GM21825 (cell line): ENCODE data around the gene SPAAR.
"Not testable (repeated sequence)": the region's sequence is repeated elsewhere in the genome, so short reads cannot be mapped to it uniquely, and the experiment has no call there.

Experiments used
- ATAC-seq: cut with Tn5 transposase; IDR thresholded peaks from one replicate; pipeline ENCODE4 v1.9.1; 2021; ENCODE audit warnings: mild to moderate bottlenecking, moderate library complexity; ENCODE audit not compliant: unreplicated experiment

SPAAR gene

GRCh38 chr9:35903049-35903448, 6.2 kb upstream of the SPAAR start:
- ATAC-seq = no peak

GRCh38 chr9:35904338-35904737, 5.0 kb upstream of the SPAAR start:
- ATAC-seq = no peak

GRCh38 chr9:35905051-35905781, 4.1 kb upstream of the SPAAR start:
- no peak for ATAC-seq

- ATAC-seq = no peak
These were observed 3.2 kb upstream of the SPAAR start, which contains the start of gene HRCT1 for GRCh38 chr9:35905912-35906679. TSS of gene HRCT1 (plus strand) at chr9:35906202. CDS start at chr9:35906288, 86 bp downstream.

- ATAC-seq = no peak
These were observed 2.2 kb upstream of the SPAAR start for GRCh38 chr9:35906923-35907699.

GRCh38 chr9:35907711-35908503, 1.4 kb upstream of the SPAAR start:
- ATAC-seq = no peak

GRCh38 chr9:35908504-35909125, 675 bp upstream of the SPAAR start:
- ATAC-seq = no peak

- ATAC-seq = no peak
These were observed 660 bp downstream of the SPAAR start for GRCh38 chr9:35909687-35910612.

- ATAC-seq = no peak
These were observed 1.5 kb downstream of the SPAAR start for GRCh38 chr9:35910613-35911359.

GRCh38 chr9:35911690-35912089, 2.4 kb downstream of the SPAAR start:
- no peak for ATAC-seq

GRCh38 chr9:35912791-35913400, 3.6 kb downstream of the SPAAR start:
- ATAC-seq = no peak

- not testable (repeated sequence) for ATAC-seq
These were observed 4.1 kb downstream of the SPAAR start for GRCh38 chr9:35913429-35913828.

- ATAC-seq = no peak
These were observed 5.1 kb downstream of the SPAAR start for GRCh38 chr9:35914301-35914807.

GRCh38 chr9:35915681-35916294, 6.5 kb downstream of the SPAAR start:
- no peak for ATAC-seq

- no peak for ATAC-seq
These were observed 8.0 kb downstream of the SPAAR start for GRCh38 chr9:35917261-35917660.

- ATAC-seq = no peak
These were observed 9.5 kb downstream of the SPAAR start for GRCh38 chr9:35918780-35919179.
